HG03159 (cell line): ENCODE data around the gene PPIP5K2.
"Not testable (repeated sequence)": the region's sequence is repeated elsewhere in the genome, so short reads cannot be mapped to it uniquely, and the experiment has no call there.

ENCODE experiments used
- ATAC-seq: cut with Tn5 transposase; IDR thresholded peaks from one replicate; pipeline ENCODE4 v1.9.1; 2021; ENCODE audit warnings: mild to moderate bottlenecking, moderate library complexity; ENCODE audit not compliant: unreplicated experiment

Gene PPIP5K2

DNA sequence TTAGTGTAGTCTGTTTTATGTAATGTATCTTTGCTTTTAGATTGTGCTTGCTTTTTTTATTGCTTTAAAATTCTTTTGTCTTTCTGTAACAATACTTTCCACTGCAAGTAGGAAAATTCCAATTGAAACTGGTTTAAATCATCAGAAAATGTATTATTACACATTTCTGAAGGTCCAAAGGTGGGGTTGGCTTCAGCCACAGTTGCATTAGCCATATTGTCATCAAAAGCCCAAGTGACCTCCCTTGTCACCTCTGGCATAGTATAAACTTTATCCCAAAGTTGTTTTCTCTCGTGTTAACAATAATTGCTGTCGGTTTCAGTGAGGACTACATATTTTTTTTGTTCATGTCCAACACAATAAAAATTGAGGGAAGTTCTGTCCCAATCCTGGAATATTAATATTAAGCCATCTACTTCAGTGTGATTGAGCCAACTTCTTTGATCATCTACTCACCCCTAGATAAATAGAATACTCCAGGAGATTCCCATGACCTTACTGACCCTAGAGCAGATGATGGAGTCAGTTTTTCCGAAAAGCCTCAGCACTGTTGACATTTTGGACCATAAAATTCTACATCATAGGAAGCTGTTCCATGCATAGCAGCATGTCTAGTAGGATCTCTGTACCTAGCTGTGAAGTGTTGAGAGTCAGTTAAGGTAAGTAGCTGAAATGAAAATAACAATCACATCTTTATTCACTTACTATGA is 86.0 kb downstream of the PPIP5K2 start:
- no peak for ATAC-seq

GRCh38 chr5:103207011-103207410 is 86.9 kb downstream of the PPIP5K2 start:
- no peak for ATAC-seq

DNA sequence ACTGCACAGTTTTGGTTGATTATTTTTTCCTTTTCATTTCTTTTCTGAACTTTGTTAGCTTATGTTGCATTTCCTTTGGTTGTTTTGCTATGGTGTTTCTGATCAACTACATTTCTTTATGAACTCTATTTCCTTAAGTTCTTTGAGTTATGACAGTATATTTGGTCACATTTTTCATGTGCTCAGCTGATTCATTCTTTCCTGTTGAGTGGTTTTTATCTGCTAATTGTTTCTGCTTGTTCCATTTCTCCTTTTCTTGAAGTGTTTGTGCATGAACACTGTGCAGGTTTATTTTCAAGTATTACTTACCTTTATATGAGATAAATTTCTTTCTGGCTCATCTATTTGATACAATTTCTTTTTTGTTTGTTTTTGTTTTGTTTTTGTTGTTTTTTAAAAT is 87.6 kb downstream of the PPIP5K2 start:
- ATAC-seq = no peak

GRCh38 chr5:103208460-103208859 is 88.4 kb downstream of the PPIP5K2 start:
- no peak for ATAC-seq

GRCh38 chr5:103209065-103209464 is 89.0 kb downstream of the PPIP5K2 start:
- no peak for ATAC-seq

DNA sequence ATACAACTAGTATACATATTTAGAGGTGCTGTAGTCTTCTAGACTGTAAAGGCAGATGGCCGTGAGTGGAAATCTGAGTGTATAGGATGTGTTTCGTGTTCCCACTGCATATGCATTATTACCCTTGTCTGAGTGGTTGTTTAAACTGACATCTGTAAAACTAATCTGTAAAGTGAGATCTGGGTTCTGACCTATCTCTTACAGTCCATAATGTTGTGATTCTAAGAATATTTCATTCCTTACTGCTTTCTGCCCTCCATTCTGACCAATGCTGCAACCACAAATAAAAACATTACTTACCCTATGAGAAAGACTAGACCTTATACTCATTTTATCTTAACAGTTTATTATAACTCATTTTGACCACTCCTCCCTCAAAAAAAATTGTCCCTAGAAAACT is 90.9 kb downstream of the PPIP5K2 start:
- ATAC-seq = no peak

DNA sequence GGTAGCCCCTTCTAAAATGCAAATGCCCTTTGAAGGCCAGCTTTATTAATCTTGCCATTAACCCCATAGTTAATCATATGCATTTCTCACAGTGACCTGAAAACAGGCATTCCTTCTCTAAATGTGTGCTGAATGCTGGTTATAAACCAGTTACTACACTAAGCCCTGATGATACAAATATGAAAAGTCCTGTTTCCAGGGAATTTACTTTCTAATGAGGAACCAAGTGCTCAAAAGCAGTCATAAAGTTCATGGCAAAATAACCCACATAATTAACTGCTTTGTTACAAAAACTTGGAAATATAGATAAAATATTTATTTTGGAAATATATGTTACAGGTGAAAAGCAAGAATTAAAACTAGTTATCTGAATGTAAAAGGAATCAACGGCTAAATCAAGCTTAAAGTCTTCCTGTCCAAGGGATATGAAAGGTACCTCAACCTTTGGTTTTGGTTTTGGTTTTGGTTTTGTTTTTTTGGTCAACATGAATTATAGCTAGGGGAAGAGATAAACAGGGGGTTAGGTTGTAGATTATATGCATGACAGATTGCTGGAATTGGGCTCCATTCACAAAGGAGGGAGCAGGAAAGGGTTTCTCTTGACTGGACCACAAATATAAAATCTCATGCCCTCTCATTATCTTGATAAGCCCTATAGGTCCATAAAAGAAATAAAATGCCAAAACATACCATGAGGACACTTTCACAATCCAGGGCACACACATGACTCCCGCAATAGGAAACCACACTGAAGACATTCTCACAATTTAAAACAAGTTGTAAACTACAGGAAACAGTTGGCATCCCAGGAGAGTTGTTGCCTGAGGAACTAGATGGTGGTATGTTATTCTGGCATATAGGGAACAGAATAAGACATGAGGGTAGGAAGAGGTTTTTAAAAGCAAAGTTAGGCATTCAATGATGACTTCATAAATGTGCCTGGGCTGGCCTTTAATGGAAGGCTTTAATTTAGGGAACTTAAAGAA is 91.8 kb downstream of the PPIP5K2 start:
- ATAC-seq = peak; percentile 76

DNA sequence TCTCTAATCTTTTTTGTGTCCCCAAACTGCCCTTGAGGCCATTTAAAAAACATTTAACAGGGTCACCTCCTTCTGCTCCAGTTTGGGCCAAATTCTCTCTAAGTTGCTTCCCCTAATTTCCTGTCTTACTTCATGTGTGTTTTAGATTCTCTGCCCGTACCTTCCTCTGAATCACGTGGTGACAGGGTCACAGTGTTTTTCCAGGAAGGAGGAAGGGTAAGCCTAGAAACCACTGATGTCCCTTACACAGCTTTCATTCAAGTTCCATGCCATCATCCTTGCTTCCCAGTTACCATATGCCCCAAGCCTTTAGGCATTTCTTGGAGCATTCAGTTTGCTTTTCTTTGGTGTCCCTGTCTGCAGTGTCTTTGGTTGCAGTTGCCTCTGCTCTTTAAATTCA is 96.0 kb downstream of the PPIP5K2 start:
- no peak for ATAC-seq

- ATAC-seq = no peak
These were observed 96.6 kb downstream of the PPIP5K2 start for GRCh38 chr5:103216697-103217096.

DNA sequence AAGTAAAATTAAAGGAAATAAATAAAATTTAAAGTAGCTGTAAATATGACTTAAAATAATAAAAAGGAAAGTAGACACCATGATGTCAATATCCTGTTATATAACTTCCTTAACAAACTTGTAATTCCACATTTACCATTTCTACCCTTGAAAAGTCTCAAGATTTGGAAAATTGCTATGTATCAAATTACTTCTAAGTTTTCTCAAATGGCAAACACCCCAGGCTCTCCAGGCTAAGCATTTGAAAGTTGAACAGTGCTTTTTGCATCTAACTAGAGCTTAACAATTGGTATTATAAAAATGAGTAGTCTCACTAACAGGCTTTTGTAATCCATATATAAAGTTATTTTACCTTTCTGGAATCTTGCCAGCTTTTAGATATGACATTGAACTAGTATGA is 97.0 kb downstream of the PPIP5K2 start:
- no peak for ATAC-seq

DNA sequence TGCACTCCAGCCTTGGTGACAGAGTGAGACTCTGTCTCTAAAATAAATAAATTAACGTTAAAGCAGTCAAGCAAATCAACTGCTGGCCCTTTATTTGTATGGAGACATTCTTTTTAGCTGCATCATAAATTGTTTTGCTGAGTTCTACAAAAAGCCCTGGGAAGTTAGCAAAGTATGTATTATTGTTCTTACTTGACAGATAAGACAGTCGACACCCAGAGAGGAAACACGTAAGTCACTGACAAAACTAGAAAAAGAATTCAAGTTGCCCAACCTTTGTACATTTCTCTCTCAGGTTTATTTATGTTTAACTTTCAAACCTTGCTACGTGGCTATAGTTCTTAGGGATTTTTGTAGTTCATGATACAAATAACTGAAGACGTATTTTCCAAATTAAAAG is 98.1 kb downstream of the PPIP5K2 start:
- no peak for ATAC-seq

DNA sequence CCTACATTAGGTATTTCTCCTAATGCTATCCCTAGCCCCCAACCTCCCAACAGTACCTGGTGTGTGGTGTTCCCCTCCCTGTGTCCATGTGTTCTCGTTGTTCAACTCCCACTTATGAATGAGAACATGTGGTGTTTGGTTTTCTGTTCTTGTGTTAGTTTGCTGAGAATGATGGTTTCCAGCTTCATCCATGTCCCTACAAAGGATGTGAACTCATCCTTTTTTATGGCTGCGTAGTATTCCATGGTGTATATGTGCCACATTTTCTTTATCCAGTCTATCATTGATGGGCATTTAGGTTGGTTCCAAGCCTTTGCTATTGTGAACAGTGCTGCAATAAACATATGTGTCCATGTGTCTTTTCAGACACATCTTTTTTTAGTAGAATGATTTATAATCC is 99.0 kb downstream of the PPIP5K2 start:
- not testable (repeated sequence) for ATAC-seq

DNA sequence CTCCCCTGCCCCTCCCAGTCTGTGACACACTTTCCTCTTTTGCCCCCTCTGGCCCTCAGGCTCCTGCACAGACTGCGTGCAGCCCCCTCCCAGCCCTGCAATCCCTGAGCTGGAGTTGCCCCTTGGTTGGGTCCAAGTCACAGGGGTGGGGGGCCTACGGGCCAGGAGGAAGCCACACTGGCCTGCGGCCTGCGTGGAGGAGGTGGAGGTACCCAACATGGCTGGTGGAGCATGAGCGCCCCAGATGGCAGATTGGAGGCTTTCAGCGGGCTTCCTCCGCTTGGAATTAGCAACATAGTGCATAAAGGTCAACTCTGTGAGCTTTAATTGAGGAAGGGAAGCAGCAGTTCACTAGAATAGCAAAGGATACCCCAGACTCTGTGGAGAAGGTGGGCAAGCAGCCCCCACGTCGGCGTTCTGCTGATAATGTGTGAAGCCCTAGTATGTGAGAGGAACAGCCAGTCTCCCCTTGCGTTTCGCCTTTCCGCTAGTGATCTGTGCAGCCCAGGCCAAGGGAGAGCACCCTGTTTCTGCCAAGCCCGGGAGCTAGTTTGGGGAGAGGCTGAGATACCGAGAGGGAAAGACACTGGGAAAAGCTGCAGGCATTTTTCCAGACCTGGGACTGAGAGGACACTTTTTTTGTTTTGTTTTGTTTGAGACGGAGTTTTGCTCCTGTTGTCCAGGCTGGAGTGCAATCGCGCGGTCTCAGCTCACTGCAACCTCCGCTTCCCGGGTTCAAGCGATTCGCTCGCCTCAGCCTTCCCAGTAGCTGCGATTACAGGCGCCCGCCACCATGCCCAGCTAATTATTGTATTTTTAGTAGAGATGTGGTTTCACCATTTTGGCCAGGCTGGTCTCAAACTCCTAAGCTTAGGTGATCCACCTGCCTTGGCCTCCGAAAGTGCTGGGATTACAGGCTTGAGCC is 103.2 kb downstream of the PPIP5K2 start:
- ATAC-seq = no peak

GRCh38 chr5:103224118-103224893 is 104.2 kb downstream of the PPIP5K2 start:
- peak; percentile 96 for ATAC-seq

DNA sequence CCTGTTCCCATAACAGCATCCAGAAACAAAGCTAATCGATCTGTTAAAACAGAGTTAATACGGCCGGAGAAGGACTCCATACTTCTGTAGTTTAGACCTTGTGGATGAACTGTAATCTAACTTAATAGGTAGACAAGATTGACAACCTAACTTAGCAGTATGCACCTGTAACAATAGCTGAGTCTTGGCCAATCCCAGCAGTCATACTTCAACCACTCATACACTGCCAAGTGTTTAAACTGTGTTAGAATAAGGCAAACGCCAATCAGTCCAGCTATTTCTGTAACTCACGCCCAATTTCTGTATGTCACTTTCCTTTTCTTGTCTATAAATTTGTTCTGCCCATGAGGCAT is 104.8 kb downstream of the PPIP5K2 start:
- ATAC-seq = peak; percentile 2

DNA sequence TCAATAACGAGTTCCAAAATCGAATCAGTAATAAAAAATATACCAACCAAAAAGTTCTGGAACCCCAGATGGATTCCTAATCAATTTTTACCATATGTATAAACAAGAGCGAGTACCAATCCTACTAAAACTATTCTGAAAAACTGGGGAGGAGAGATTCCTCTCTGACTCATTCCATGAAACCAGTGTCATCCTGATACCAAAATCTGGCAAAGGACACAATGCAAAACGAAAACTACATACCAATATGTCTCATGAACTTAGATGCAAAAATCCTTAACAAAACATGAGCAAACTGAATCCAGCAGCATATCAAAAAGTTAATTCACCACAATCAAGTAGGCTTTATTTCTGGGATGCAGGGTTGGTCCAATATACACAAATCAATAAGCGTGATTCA is 108.0 kb downstream of the PPIP5K2 start:
- no peak for ATAC-seq

DNA sequence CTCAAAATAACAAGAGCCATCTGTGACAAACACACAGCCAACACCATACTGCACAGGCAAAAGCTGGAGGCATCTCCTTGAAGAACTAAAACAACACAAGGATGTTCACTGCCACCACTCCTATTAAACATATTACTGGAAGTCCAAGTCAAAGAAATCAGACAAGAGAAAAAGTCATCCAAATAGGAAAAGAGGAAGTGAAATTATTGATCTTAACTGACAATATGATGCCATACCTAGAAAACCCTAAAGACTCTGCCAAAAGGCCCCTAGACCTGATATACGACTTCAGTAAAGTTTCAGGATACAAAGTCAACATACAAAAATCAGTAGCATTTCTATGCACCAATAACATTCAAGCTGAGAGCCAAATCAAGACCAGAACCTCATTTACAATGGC is 108.5 kb downstream of the PPIP5K2 start:
- no peak for ATAC-seq

GRCh38 chr5:103232393-103232999 is 112.4 kb downstream of the PPIP5K2 start:
- ATAC-seq = peak; percentile 77

DNA sequence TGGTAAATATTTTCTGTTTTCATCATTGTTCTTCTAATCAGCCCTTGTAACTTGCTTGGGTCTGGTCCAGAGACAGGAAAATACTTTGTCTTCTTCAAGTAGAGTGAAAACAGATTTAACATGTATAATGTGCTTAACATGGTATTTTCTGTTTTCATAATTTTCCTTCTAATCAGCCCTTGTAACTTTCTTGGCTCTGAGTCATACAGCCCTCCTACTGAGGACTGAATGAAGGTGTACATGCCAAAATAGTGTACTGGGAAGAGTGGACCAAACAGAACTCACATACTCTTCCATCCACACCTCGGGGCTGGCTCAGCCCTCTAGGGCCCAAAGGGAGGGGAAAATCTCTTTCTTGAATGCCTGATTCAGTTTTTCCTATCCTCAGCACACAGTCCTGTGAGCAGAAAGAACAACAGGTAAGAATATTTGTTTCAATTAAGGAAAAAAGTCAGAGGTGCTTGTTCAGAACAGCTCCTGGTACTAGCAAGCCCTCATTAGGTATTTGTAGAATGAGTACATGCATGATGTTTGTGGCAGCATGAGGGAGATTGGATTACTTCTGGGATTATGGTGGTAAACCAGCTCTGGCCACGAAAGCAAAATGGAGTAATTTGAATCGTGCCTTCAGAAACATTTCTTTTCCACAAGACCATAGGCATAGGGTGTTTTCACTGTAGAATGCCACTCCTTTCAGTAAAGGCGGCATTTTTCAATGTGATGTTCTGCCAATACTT is 114.3 kb downstream of the PPIP5K2 start:
- no peak for ATAC-seq
